HuH-7 (cell line): Measurements from ENCODE around the gene NBAS.
"Not testable (repeated sequence)": the region's sequence is repeated elsewhere in the genome, so short reads cannot be mapped to it uniquely, and the experiment has no call there.

ENCODE experiments used
- DNase-seq: peaks from one replicate; pipeline ENCODE4 v3.0.0; 2011; ENCODE audit warnings: low spot score

The NBAS gene

GRCh38 chr2:15527074-15527739, 33.9 kb downstream of the NBAS start:
- no peak for DNase-seq

GRCh38 chr2:15521641-15522181, 39.4 kb downstream of the NBAS start:
- DNase-seq, result no peak

GRCh38 chr2:15520346-15520745, 40.8 kb downstream of the NBAS start:
- DNase-seq, result no peak

- not testable (repeated sequence) for DNase-seq
Observed at GRCh38 chr2:15518759-15519158, 42.4 kb downstream of the NBAS start.

- DNase-seq, result no peak
Observed at GRCh38 chr2:15517793-15518192, 43.3 kb downstream of the NBAS start.

- DNase-seq, result no peak
Observed at GRCh38 chr2:15511686-15512085, 49.4 kb downstream of the NBAS start.

GRCh38 chr2:15510552-15510951, 50.6 kb downstream of the NBAS start:
- DNase-seq, result no peak

GRCh38 chr2:15510131-15510530, 51.0 kb downstream of the NBAS start:
- DNase-seq, result no peak

GRCh38 chr2:15507697-15508096, 53.4 kb downstream of the NBAS start:
- DNase-seq, result no peak

- DNase-seq, result no peak
Observed at GRCh38 chr2:15507061-15507460, 54.1 kb downstream of the NBAS start.

GRCh38 chr2:15506229-15506819, 54.8 kb downstream of the NBAS start:
- DNase-seq, result no peak

GRCh38 chr2:15504882-15505663, 56.1 kb downstream of the NBAS start:
- DNase-seq, result no peak

- not testable (repeated sequence) for DNase-seq
Observed at GRCh38 chr2:15499251-15499650, 61.9 kb downstream of the NBAS start.

GRCh38 chr2:15498554-15498953, 62.6 kb downstream of the NBAS start:
- no peak for DNase-seq

- no peak for DNase-seq
Observed at GRCh38 chr2:15494877-15495276, 66.3 kb downstream of the NBAS start.

GRCh38 chr2:15492773-15493325, 68.3 kb downstream of the NBAS start:
- DNase-seq, result no peak

GRCh38 chr2:15486770-15487169, 74.4 kb downstream of the NBAS start:
- no peak for DNase-seq

- DNase-seq, result no peak
Observed at GRCh38 chr2:15485949-15486348, 75.2 kb downstream of the NBAS start.

- DNase-seq, result no peak
Observed at GRCh38 chr2:15481000-15481399, 80.1 kb downstream of the NBAS start.

GRCh38 chr2:15480552-15480951, 80.6 kb downstream of the NBAS start:
- no peak for DNase-seq

- DNase-seq, result peak; percentile 5
Observed at GRCh38 chr2:15472876-15473275, 88.3 kb downstream of the NBAS start.

- DNase-seq, result no peak
Observed at GRCh38 chr2:15472133-15472532, 89.0 kb downstream of the NBAS start.

GRCh38 chr2:15471606-15472005, 89.5 kb downstream of the NBAS start:
- DNase-seq, result no peak
